Endodermal cell (in vitro differentiated cells): ENCODE results near the gene GRAP2. TPM values are rescaled to one million over a fixed set of nuclear protein-coding genes. Genes with fewer than 3 reads are reported as not detected.

Source experiments
- DNase-seq: peaks from one replicate; pipeline ENCODE4 v3.0.0-alpha.2; 2017
- H3K27ac ChIP-seq: 2 replicates; pipeline ENCODE4 v1.5.1; 2013; ENCODE audit warnings: mild to moderate bottlenecking, low read depth, low read length, moderate library complexity
- H3K27me3 ChIP-seq: 2 replicates; pipeline ENCODE4 v1.6.1; 2013; ENCODE audit warnings: mild to moderate bottlenecking, low read length, moderate library complexity; ENCODE audit not compliant: insufficient read depth, control insufficient read depth, poor library complexity, severe bottlenecking
- H3K36me3 ChIP-seq: 2 replicates; pipeline ENCODE4 v1.7.0; 2013; ENCODE audit warnings: mild to moderate bottlenecking, low read length, moderate library complexity; ENCODE audit not compliant: control insufficient read depth, insufficient read depth
- H3K4me1 ChIP-seq: one replicate; pipeline ENCODE4 v1.7.0; 2013; ENCODE audit warnings: low read length; ENCODE audit not compliant: control insufficient read depth, insufficient read depth
- H3K4me3 ChIP-seq: 2 replicates; pipeline ENCODE4 v1.5.1; 2013; ENCODE audit warnings: mild to moderate bottlenecking, low read length, moderate library complexity
- H3K9ac ChIP-seq: 2 replicates; pipeline ENCODE4 v1.6.1; 2013; ENCODE audit warnings: mild to moderate bottlenecking, low read length, moderate library complexity; ENCODE audit not compliant: poor library complexity, severe bottlenecking; ENCODE audit errors: extremely low read depth
- H3K9me3 ChIP-seq: 2 replicates; pipeline ENCODE4 v1.6.1; 2013; ENCODE audit warnings: mild to moderate bottlenecking, low read length, moderate library complexity; ENCODE audit not compliant: control insufficient read depth
- H3K27ac Mint-ChIP-seq: 2 replicates; pipeline ENCODE4 v1.8.0; 2020; ENCODE audit warnings: mixed read lengths
- H3K27me3 Mint-ChIP-seq: 2 replicates; pipeline ENCODE4 v1.8.0; 2021; ENCODE audit warnings: mild to moderate bottlenecking, mixed read lengths; ENCODE audit not compliant: insufficient read depth
- H3K36me3 Mint-ChIP-seq: 2 replicates; pipeline ENCODE4 v1.8.0; 2020; ENCODE audit warnings: low read depth, mixed read lengths
- H3K4me1 Mint-ChIP-seq: 2 replicates; pipeline ENCODE4 v1.8.0; 2020; ENCODE audit warnings: mixed read lengths
- H3K4me3 Mint-ChIP-seq: 2 replicates; pipeline ENCODE4 v1.8.0; 2020; ENCODE audit warnings: mild to moderate bottlenecking, moderate library complexity, mixed read lengths
- H3K9me3 Mint-ChIP-seq: 2 replicates; pipeline ENCODE4 v1.8.0; 2020; ENCODE audit warnings: mild to moderate bottlenecking, mixed read lengths
- CTCF ChIP-seq: fragments of 200-600 bp; sonication (generic); conservative IDR thresholded peaks from 2 replicates; pipeline ENCODE4 v1.5.0; 2021; ENCODE audit warnings: antibody characterized with exemption, mild to moderate bottlenecking
- WGBS, 2 experiments: methylation state at CpG; one replicate each; pipeline versions ENCODE4 v1.1.5 to v1.1.7; 2013; ENCODE audit warnings: missing lambda C conversion rate in 2 of 2, mixed read lengths in 1 of 2; ENCODE audit not compliant: insufficient coverage in 1 of 2, insufficient read length in 1 of 2; 5-methylcytosine and 5-hydroxymethylcytosine counted together
- total RNA-seq, 2 donors: library from RNA; stranded (reverse); fragmentation: NEBNext Ultra II Directional in 1 of 2; extraction: Animal tissue kit (Norgen Biotek cat#: 25700) in 1 of 2; gene quantifications; 2 replicates in 1 of 2; 3 replicates in 1 of 2; pipeline ENCODE4 v1.2.1, GENCODE V29; 2021

The GRAP2 gene
- total RNA-seq, 2 donors from 2014 or later: 0.11 to 0.92 TPM

DNA sequence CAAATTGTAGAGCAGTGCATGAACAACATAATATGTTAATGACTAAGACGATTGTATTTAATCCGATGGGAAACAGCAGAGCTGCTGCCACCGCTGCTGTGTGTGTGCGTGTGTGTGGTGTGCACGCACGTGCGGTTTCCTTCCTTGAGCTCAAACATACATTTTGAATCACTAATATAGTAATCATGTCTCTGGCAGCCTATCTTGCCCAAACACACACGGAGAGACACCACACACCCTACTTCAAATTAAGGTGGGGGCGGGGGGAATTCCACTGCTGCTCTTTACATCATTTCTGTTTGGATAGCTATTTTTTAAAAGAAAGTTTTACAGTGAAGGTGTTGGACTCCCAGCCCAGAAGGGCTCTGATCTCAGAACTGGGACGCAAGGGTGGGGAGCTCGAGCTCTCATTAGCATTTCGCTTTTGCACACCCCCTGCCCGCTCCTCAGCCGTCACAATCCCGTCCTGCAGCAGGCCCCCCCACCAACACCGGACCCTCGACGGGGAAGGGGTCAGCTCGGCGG lies 93.2 kb downstream of the GRAP2 start:
- peak overlapping the region; percentile 25 for H3K4me3 Mint-ChIP-seq
- H3K36me3 Mint-ChIP-seq: no peaks in the 10 kb centered on the region
- Histone ChIP-seq H3K4me3 (no peak overlapping the region), H3K36me3 (no peaks in the 10 kb centered on the region), H3K9ac (no peak overlapping the region), H3K27me3 (peaks cover 42% of the 10 kb centered on the region), H3K4me1 (peaks cover 11% of the 10 kb centered on the region), H3K9me3 (no peaks in the 10 kb centered on the region), H3K27ac (no peak overlapping the region)
- H3K4me1 Mint-ChIP-seq: peaks cover 59% of the 10 kb centered on the region
- 64 to 78% methylated on average over 11 to 20 of the region's 20 CpGs for WGBS, 2 experiments
- TF ChIP-seq CTCF: no peak
- no peak for DNase-seq
- H3K9me3 Mint-ChIP-seq: no peaks in the 10 kb centered on the region
- no peak overlapping the region for H3K27ac Mint-ChIP-seq
- peaks cover 25% of the 10 kb centered on the region for H3K27me3 Mint-ChIP-seq

DNA sequence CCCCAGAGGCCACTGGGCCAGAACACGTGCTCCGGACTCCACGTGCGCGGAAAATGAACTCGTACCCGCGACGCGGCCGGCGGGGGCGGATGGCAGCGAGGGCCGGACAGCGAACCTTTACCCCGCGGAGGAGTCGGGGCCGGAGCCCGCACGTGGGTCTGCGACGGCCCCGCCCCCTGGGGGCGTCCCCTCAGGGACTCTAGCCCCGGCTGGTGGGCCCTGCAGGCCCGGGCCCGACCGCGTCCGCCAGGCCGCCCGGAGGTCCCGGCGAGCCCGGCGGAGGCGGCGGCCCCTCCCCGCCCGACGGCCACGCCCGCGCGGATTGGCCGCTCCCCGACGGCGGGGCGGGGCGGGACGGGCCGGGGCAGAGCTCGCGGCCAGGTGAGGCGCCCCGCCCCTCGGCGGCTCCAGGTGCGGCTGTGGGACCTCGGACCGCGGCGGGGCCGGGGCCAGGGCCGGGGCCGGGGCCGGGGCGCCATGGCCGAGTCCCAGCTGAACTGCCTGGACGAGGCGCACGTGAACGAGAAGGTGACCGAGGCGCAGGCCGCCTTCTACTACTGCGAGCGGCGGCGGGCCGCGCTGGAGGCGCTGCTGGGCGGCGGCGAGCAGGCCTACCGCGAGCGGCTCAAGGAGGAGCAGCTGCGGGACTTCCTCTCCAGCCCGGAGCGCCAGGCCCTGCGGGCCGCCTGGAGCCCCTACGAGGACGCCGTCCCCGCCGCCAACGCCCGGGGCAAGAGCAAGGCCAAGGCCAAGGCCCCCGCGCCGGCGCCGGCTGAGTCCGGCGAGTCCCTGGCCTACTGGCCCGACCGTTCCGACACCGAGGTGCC lies 93.9 kb downstream of the GRAP2 start, which contains the start of gene FAM83F:
Gene FAM83F, plus strand, starts transcription at position 389 of the 827 bp plus-strand sequence. Its CDS starts 89 bp downstream, at position 478.
- Histone ChIP-seq H3K4me3 (peak within 1 kb of the TSS; percentile 73), H3K4me1 (peaks cover 18% of the 10 kb centered on the region), H3K9ac (no peak within 1 kb of the TSS), H3K27ac (no peak within 1 kb of the TSS), H3K36me3 (no peaks in the 10 kb centered on the region), H3K27me3 (peaks cover 35% of the 10 kb centered on the region), H3K9me3 (no peaks in the 10 kb centered on the region)
- no peaks in the 10 kb centered on the region for H3K9me3 Mint-ChIP-seq
- peak within 1 kb of the TSS; percentile 52 for H3K27ac Mint-ChIP-seq
- peaks cover 59% of the 10 kb centered on the region for H3K4me1 Mint-ChIP-seq
- H3K4me3 Mint-ChIP-seq: peak within 1 kb of the TSS; percentile 74
- peaks cover 22% of the 10 kb centered on the region for H3K27me3 Mint-ChIP-seq
- peaks cover 2% of the 10 kb centered on the region for H3K36me3 Mint-ChIP-seq
- 15 to 29% methylated on average over 25 to 115 of the region's 115 CpGs for WGBS, 2 experiments
- TF ChIP-seq CTCF: no peak
- peak; percentile 86 for DNase-seq

GRCh38 chr22:39995393-39996252 lies 94.7 kb downstream of the GRAP2 start:
- no peaks in the 10 kb centered on the region for H3K9me3 Mint-ChIP-seq
- H3K36me3 Mint-ChIP-seq: peaks cover 9% of the 10 kb centered on the region
- H3K4me1 ChIP-seq: peaks cover 24% of the 10 kb centered on the region
- H3K4me3 ChIP-seq: peak overlapping the region; percentile 73
- H3K4me1 Mint-ChIP-seq: peaks cover 61% of the 10 kb centered on the region
- H3K27ac ChIP-seq: no peak overlapping the region
- H3K36me3 ChIP-seq: no peaks in the 10 kb centered on the region
- WGBS, 2 experiments: 68 to 82% methylated on average over 27 to 35 of the region's 35 CpGs
- no peaks in the 10 kb centered on the region for H3K9me3 ChIP-seq
- peaks cover 35% of the 10 kb centered on the region for H3K27me3 ChIP-seq
- peak overlapping the region; percentile 74 for H3K4me3 Mint-ChIP-seq
- no peak for TF ChIP-seq CTCF
- H3K27me3 Mint-ChIP-seq: peaks cover 22% of the 10 kb centered on the region
- H3K9ac ChIP-seq: no peak overlapping the region
- peak overlapping the region; percentile 52 for H3K27ac Mint-ChIP-seq
- peak; percentile 75 for DNase-seq
